HCT116 (cell line): ENCODE data around the gene NGF. TPM values are rescaled to one million over a fixed set of nuclear protein-coding genes. Genes with fewer than 3 reads are reported as not detected.

Source experiments
- ATAC-seq: fragments of 200-7000 bp; cut with Tn5 transposase; 2 replicates; pipeline ENCODE4 v1.9.1; 2020; ENCODE audit warnings: mild to moderate bottlenecking, moderate library complexity
- BruUV-seq: library from RNA; stranded (reverse); fragments of 400-500 nt; replicated peaks from 2 replicates; lab custom pipeline; 2021; lab: Mats Ljungman, UMichigan
- CTCF ChIA-PET: fragments of 300-600 bp; sonication (Branson Sonifier 250); formaldehyde crosslinking; loops from one replicate; lab custom pipeline; 2021; ENCODE audit warnings: antibody characterized with exemption; lab: Charles Lee
- POLR2A ChIA-PET: fragments of 300-600, 350-600 bp; sonication (Branson Sonifier 250); formaldehyde crosslinking; loops from one replicate; lab custom pipeline; 2021; ENCODE audit warnings: antibody characterized with exemption; lab: Charles Lee
- RAD21 ChIA-PET, 2 experiments: fragments of 300-600 bp; sonication (Branson Sonifier 250); formaldehyde crosslinking; loops; one replicate each; lab custom pipeline; 2023; ENCODE audit warnings: low total read pairs in 2 of 2; ENCODE audit not compliant: uncharacterized antibody in 2 of 2, unreplicated experiment in 2 of 2, low non-redundant PET in 1 of 2; lab: Charles Lee
- DNase-seq: peaks from one replicate; pipeline ENCODE4 v3.0.0-alpha.2; 2010; ENCODE audit warnings: low read depth, low spot score
- H2AFZ ChIP-seq: fragments of 200-600 bp; shearing (Covaris generic), sonication (generic); 2 replicates; pipeline ENCODE4 v1.6.1; 2017; ENCODE audit warnings: low read depth, mixed run types, mixed read lengths, antibody characterized with exemption, low read length; ENCODE audit not compliant: poor library complexity, severe bottlenecking
- H3K27ac ChIP-seq: 2 replicates; pipeline ENCODE4 v1.5.1; 2012; ENCODE audit warnings: low read depth, low read length
- H3K27me3 ChIP-seq: fragments of 200-600 bp; sonication (generic); 2 replicates; pipeline ENCODE4 v1.6.1; 2016; ENCODE audit warnings: mixed run types, low read length, mixed read lengths; ENCODE audit not compliant: insufficient read depth
- H3K36me3 ChIP-seq, 2 experiments: fragments of 200-500 bp in 1 of 2; fragments of 200-600 bp in 1 of 2; sonication (Bioruptor generic) in 1 of 2; sonication (generic) in 1 of 2; 2 replicates each; pipeline versions ENCODE4 v1.5.1 to v1.6.1; 2014 to 2016; ENCODE audit warnings: low read length in 2 of 2, inconsistent platforms in 1 of 2, mixed read lengths in 1 of 2, mixed run types in 1 of 2; ENCODE audit not compliant: insufficient read depth in 2 of 2, control insufficient read depth in 1 of 2
- H3K4me1 ChIP-seq, 2 experiments: fragments of 200-600 bp in 1 of 2; sonication (generic) in 1 of 2; 2 replicates each; pipeline versions ENCODE4 v1.5.1 to v1.6.1; 2012 to 2017; ENCODE audit warnings: low read length in 2 of 2, inconsistent platforms in 1 of 2, mild to moderate bottlenecking in 1 of 2, mixed read lengths in 1 of 2, mixed run types in 1 of 2, moderate library complexity in 1 of 2; ENCODE audit not compliant: insufficient read depth in 2 of 2, control insufficient read depth in 1 of 2
- H3K4me2 ChIP-seq: fragments of 200-600 bp; sonication (generic); 2 replicates; pipeline ENCODE4 v1.6.1; 2017; ENCODE audit warnings: mixed run types, low read length, mixed read lengths
- H3K4me3 ChIP-seq, 2 experiments: fragments of 200-600 bp in 1 of 2; sonication (generic) in 1 of 2; replicated peaks in 1 of 2; 2 replicates each; pipeline ENCODE4 v1.5.1; 2011 to 2016; ENCODE audit warnings: low read length in 2 of 2, control low read depth in 1 of 2, low read depth in 1 of 2, mild to moderate bottlenecking in 1 of 2, mixed read lengths in 1 of 2, mixed run types in 1 of 2
- H3K79me2 ChIP-seq: fragments of 200-600 bp; sonication (generic); 2 replicates; pipeline ENCODE4 v1.6.1; 2017; ENCODE audit warnings: mild to moderate bottlenecking, mixed run types, low read length, moderate library complexity, mixed read lengths; ENCODE audit not compliant: insufficient read depth
- H3K9ac ChIP-seq: fragments of 200-600 bp; sonication (generic); 2 replicates; pipeline ENCODE4 v1.6.1; 2016; ENCODE audit warnings: low read length, mixed read lengths
- H3K9me2 ChIP-seq: fragments of 200-600 bp; sonication (generic), shearing (Covaris generic); 2 replicates; pipeline ENCODE4 v1.6.1; 2017; ENCODE audit warnings: mixed run types, mild to moderate bottlenecking, moderate library complexity; ENCODE audit not compliant: insufficient read depth
- H3K9me3 ChIP-seq, 2 experiments: fragments of 200-500 bp in 1 of 2; fragments of 200-600 bp in 1 of 2; sonication (Bioruptor generic) in 1 of 2; sonication (generic) in 1 of 2; 2 replicates each; pipeline ENCODE4 v1.6.1; 2014 to 2017; ENCODE audit warnings: low read length in 2 of 2, mixed read lengths in 2 of 2, inconsistent platforms in 1 of 2, low read depth in 1 of 2, mild to moderate bottlenecking in 1 of 2, mixed run types in 1 of 2, moderate library complexity in 1 of 2; ENCODE audit not compliant: control insufficient read depth in 1 of 2, insufficient read depth in 1 of 2
- H4K20me1 ChIP-seq: fragments of 200-600 bp; sonication (generic), shearing (Covaris generic); 2 replicates; pipeline ENCODE4 v1.6.1; 2017; ENCODE audit warnings: mixed run types, mild to moderate bottlenecking, moderate library complexity; ENCODE audit not compliant: insufficient read depth
- CTCF ChIP-seq, 3 experiments: fragments of 200-600 bp in 1 of 3; sonication (generic) in 1 of 3; IDR thresholded peaks in 2 of 3; conservative IDR thresholded peaks in 1 of 3; 2 replicates each; pipeline ENCODE4 v1.5.1; 2012 to 2017; ENCODE audit warnings: low read depth in 2 of 3, low read length in 2 of 3, antibody characterized with exemption in 1 of 3, borderline replicate concordance in 1 of 3, control low read depth in 1 of 3, mild to moderate bottlenecking in 1 of 3, mixed read lengths in 1 of 3, mixed run types in 1 of 3, moderate library complexity in 1 of 3; ENCODE audit not compliant: insufficient read depth in 1 of 3
- ELF1 ChIP-seq: IDR thresholded peaks from 2 replicates; pipeline ENCODE4 v1.6.1; 2012; ENCODE audit warnings: low read depth, borderline replicate concordance
- POLR2AphosphoS5 ChIP-seq: IDR thresholded peaks from 2 replicates; pipeline ENCODE4 v1.6.1; 2011; ENCODE audit warnings: mild to moderate bottlenecking, low read depth, low read length, moderate library complexity
- SP1 ChIP-seq: IDR thresholded peaks from 2 replicates; pipeline ENCODE4 v1.6.1; 2012; ENCODE audit warnings: low read depth
- YY1 ChIP-seq: IDR thresholded peaks from 2 replicates; pipeline ENCODE4 v1.6.1; 2011; ENCODE audit warnings: low read length, low read depth, moderate library complexity, mild to moderate bottlenecking; ENCODE audit not compliant: insufficient replicate concordance; ENCODE audit errors: extremely low read depth
- ZBTB33 ChIP-seq: IDR thresholded peaks from 2 replicates; pipeline ENCODE4 v1.6.1; 2011; ENCODE audit warnings: mild to moderate bottlenecking, low read length, moderate library complexity; ENCODE audit not compliant: insufficient replicate concordance; ENCODE audit errors: extremely low read depth
- intact Hi-C: fragments of 100-400 bp; cut with micrococcal nuclease; formaldehyde crosslinking; loops from 2 replicates; pipeline ENCODE4 v1.10.0; 2022
- total RNA-seq: library from RNA; stranded (reverse); gene quantifications from one replicate; pipeline ENCODE4 v1.2.1, GENCODE V29; 2021; ENCODE audit not compliant: unreplicated experiment
- TF ChIP-seq, protein P1 (sequence below): IDR thresholded peaks from 2 replicates; pipeline ENCODE4 v1.6.1; 2012

NGF gene
- total RNA-seq, 1 experiment from 2014 or later = not detected

DNA sequence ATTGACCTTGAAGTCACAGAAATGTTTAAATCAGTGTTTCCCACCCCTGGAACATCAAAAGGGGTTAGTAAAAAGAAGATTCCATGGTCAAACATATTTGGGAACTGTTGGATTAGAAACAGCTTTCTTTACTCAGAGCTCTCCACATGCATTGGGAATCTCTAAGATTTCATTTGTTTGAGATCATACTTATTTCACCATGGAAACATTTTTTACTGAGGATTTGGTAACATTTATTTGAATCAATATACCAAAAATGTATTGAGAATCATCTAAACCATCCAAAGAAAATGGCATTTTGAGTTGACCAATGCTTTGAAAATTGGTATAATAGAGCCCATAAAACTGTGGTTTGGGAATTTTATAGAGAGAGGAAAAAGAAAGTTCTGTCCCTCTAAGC, 25.3 kb downstream of the NGF start:
- H3K4me2 ChIP-seq = no peak overlapping the region
- intact Hi-C loops = no loop called here
- ChIA-PET POLR2A (no interaction called here), RAD21 (no interaction called here), CTCF (no interaction called here)
- H3K79me2 ChIP-seq = no peaks in the 10 kb centered on the region
- BruUV-seq = no TSS peak
- no peaks in the 10 kb centered on the region for H3K9me2 ChIP-seq
- H3K9ac ChIP-seq = no peak overlapping the region
- H3K27ac ChIP-seq = no peak overlapping the region
- no peaks in the 10 kb centered on the region for H3K4me1 ChIP-seq
- no peaks in the 10 kb centered on the region for H3K27me3 ChIP-seq
- no peaks in the 10 kb centered on the region for H3K9me3 ChIP-seq
- no peaks in the 10 kb centered on the region for H4K20me1 ChIP-seq
- H2AFZ ChIP-seq = no peak overlapping the region
- TF ChIP-seq CTCF (IDR thresholded peaks at IDR 0.05 in 2 of 3, conservative IDR thresholded peaks at IDR 0.05 in 1 of 3; ENCODE audit: borderline replicate concordance in 1 of 3, insufficient read depth in 1 of 3, low read depth in 2 of 3, low read length in 2 of 3) = no peak
- no peak for TF ChIP-seq SP1
- TF ChIP-seq, all 23 proteins: peak for 0
- no peak for ATAC-seq
- no peak for DNase-seq
- no peak overlapping the region for H3K4me3 ChIP-seq
- H3K36me3 ChIP-seq = no peaks in the 10 kb centered on the region

- Histone ChIP-seq H3K4me2 (no peak overlapping the region), H3K27me3 (no peaks in the 10 kb centered on the region), H3K36me3 (no peaks in the 10 kb centered on the region), H4K20me1 (no peaks in the 10 kb centered on the region), H3K9me2 (no peaks in the 10 kb centered on the region), H2AFZ (no peak overlapping the region), H3K4me3 (no peak overlapping the region), H3K9ac (no peak overlapping the region), H3K27ac (no peak overlapping the region), H3K9me3 (no peaks in the 10 kb centered on the region), H3K4me1 (no peaks in the 10 kb centered on the region), H3K79me2 (no peaks in the 10 kb centered on the region)
- ChIA-PET RAD21 (no interaction called here), CTCF (no interaction called here), POLR2A (no interaction called here)
- intact Hi-C loops = no loop called here
- TF ChIP-seq ZBTB33 (no peak), YY1 (no peak), POLR2AphosphoS5 (no peak), SP1 (no peak), CTCF (IDR thresholded peaks at IDR 0.05 in 2 of 3, conservative IDR thresholded peaks at IDR 0.05 in 1 of 3; ENCODE audit: borderline replicate concordance in 1 of 3, insufficient read depth in 1 of 3, low read depth in 2 of 3, low read length in 2 of 3) (no peak), ELF1 (no peak)
- TF ChIP-seq, protein P1, sequence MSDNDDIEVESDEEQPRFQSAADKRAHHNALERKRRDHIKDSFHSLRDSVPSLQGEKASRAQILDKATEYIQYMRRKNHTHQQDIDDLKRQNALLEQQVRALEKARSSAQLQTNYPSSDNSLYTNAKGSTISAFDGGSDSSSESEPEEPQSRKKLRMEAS = no peak
- BruUV-seq = no TSS peak
- ATAC-seq (no peak), DNase-seq (no peak)
Observed at GRCh38 chr1:115311474-115311989, 26.5 kb downstream of the NGF start.
